HepG2 (cell line): Measurements from ENCODE around the gene FUT8. TPM values are rescaled to one million over a fixed set of nuclear protein-coding genes. Genes with fewer than 3 reads are reported as not detected.

ENCODE experiments used
- AFF4 ChIP-seq: sonication (generic); formaldehyde crosslinking; IDR thresholded peaks from 2 replicates; pipeline ENCODE4 v1.4.0; 2020; ENCODE audit warnings: missing genetic modification reagents
- ASH2L ChIP-seq: fragments of 300-600, 200-600 bp; sonication (generic); IDR thresholded peaks from 2 replicates; pipeline ENCODE4 v1.7.0; 2017; ENCODE audit warnings: low read depth, mild to moderate bottlenecking, moderate library complexity, mixed read lengths, low read length; ENCODE audit not compliant: insufficient read length
- BCL6 ChIP-seq: IDR thresholded peaks from 2 replicates; pipeline ENCODE4 v1.6.1; 2016; ENCODE audit warnings: missing genetic modification reagents, missing compliant biosample characterization
- E2F1 ChIP-seq: sonication (generic); formaldehyde crosslinking; IDR thresholded peaks from 2 replicates; pipeline ENCODE4 v1.5.0; 2020; ENCODE audit warnings: missing genetic modification reagents
- FOXJ3 ChIP-seq: sonication (generic); formaldehyde crosslinking; IDR thresholded peaks from 2 replicates; pipeline ENCODE4 v1.4.0; 2020; ENCODE audit warnings: missing genetic modification reagents, mild to moderate bottlenecking, borderline replicate concordance
- GABPB1 ChIP-seq: IDR thresholded peaks from 2 replicates; pipeline ENCODE4 v1.6.1; 2016; ENCODE audit warnings: mild to moderate bottlenecking, missing genetic modification reagents, moderate library complexity, missing compliant biosample characterization
- KMT2B ChIP-seq: IDR thresholded peaks from 2 replicates; pipeline ENCODE4 v1.6.1; 2016; ENCODE audit warnings: missing genetic modification reagents, missing compliant biosample characterization
- PHF20 ChIP-seq: sonication (generic); formaldehyde crosslinking; IDR thresholded peaks from 2 replicates; pipeline ENCODE4 v1.5.0; 2020; ENCODE audit warnings: mild to moderate bottlenecking, missing genetic modification reagents
- POLR2AphosphoS5 ChIP-seq: IDR thresholded peaks from 2 replicates; pipeline ENCODE4 v1.6.1; 2012; ENCODE audit warnings: low read depth, low read length
- PPARG ChIP-seq: conservative IDR thresholded peaks from 2 replicates; pipeline ENCODE4 v1.6.1; 2016; ENCODE audit warnings: missing biosample characterization, missing genetic modification reagents
- RELA ChIP-seq: sonication (generic); formaldehyde crosslinking; IDR thresholded peaks from 2 replicates; pipeline ENCODE4 v1.4.0; 2020; ENCODE audit warnings: missing genetic modification reagents
- SOX13 ChIP-seq, 3 experiments: fragments of 450-650 bp in 1 of 3; sonication (generic) in 1 of 3; formaldehyde crosslinking in 1 of 3; IDR thresholded peaks in 2 of 3; conservative IDR thresholded peaks in 1 of 3; 2 replicates each; pipeline versions ENCODE4 v1.5.0 to v1.6.1; 2016 to 2020; ENCODE audit warnings: antibody characterized with exemption in 1 of 3, mild to moderate bottlenecking in 1 of 3, missing compliant biosample characterization in 1 of 3, missing genetic modification reagents in 1 of 3, moderate library complexity in 1 of 3
- SP2 ChIP-seq: sonication (generic); formaldehyde crosslinking; IDR thresholded peaks from 2 replicates; pipeline ENCODE4 v1.5.1; 2020; ENCODE audit warnings: mild to moderate bottlenecking, missing genetic modification reagents
- ZNF17 ChIP-seq: sonication (generic); formaldehyde crosslinking; IDR thresholded peaks from 2 replicates; pipeline ENCODE4 v1.5.0; 2020; ENCODE audit warnings: mild to moderate bottlenecking, missing genetic modification reagents
- ZNF292 ChIP-seq: sonication (generic); formaldehyde crosslinking; IDR thresholded peaks from 2 replicates; pipeline ENCODE4 v1.8.1; 2022; ENCODE audit warnings: mild to moderate bottlenecking, low read depth, missing genetic modification reagents, borderline replicate concordance
- ZNF557 ChIP-seq: sonication (generic); formaldehyde crosslinking; IDR thresholded peaks from 2 replicates; pipeline ENCODE4 v1.4.0; 2020; ENCODE audit warnings: missing genetic modification reagents
- ZNF615 ChIP-seq: sonication (generic); formaldehyde crosslinking; IDR thresholded peaks from 2 replicates; pipeline ENCODE4 v1.5.0; 2020; ENCODE audit warnings: mild to moderate bottlenecking, missing genetic modification reagents, borderline replicate concordance
- ZNF850 ChIP-seq: sonication (generic); formaldehyde crosslinking; conservative IDR thresholded peaks from 2 replicates; pipeline ENCODE4 v1.9.0; 2021; ENCODE audit warnings: mild to moderate bottlenecking, missing genetic modification reagents
- ZSCAN29 ChIP-seq: sonication (generic); formaldehyde crosslinking; conservative IDR thresholded peaks from 2 replicates; pipeline ENCODE4 v1.4.0; 2020; ENCODE audit warnings: mild to moderate bottlenecking, missing genetic modification reagents
- polyA plus RNA-seq, 8 experiments: library from polyadenylated mRNA; depleted of rRNA in 3 of 8; stranded (reverse) in 7 of 8; unstranded in 1 of 8; fragments of >200 nt; fragmentation: Illumina TruSeq in 4 of 8; extraction: Trizol in 4 of 8; gene quantifications; 2 replicates each; pipeline versions ENCODE4 v1.2.1 to v1.2.3, GENCODE V29; 2011 to 2016; ENCODE audit warnings: low read depth in 4 of 8, missing spikeins in 1 of 8, mixed read lengths in 1 of 8; ENCODE audit not compliant: insufficient read depth in 1 of 8
- total RNA-seq, 5 experiments: library from RNA; depleted of rRNA; stranded (reverse); fragments of >200 nt; fragmentation: Illumina TruSeq; extraction: Trizol; gene quantifications; 2 replicates each; pipeline ENCODE4 v1.2.3, GENCODE V29; 2016; ENCODE audit warnings: low read depth in 1 of 5
- TF ChIP-seq, protein P1 (sequence below): sonication (generic); formaldehyde crosslinking; IDR thresholded peaks from 2 replicates; pipeline ENCODE4 v1.8.1; 2023; ENCODE audit warnings: missing genetic modification reagents, inconsistent platforms, borderline replicate concordance
- TF ChIP-seq, protein P2 (sequence below): sonication (generic); formaldehyde crosslinking; IDR thresholded peaks from 2 replicates; pipeline ENCODE4 v1.4.0; 2020; ENCODE audit warnings: missing genetic modification reagents, borderline replicate concordance

Gene FUT8
- total and polyA plus RNA-seq, 2 of the 13 experiments (the other 11 are each of a cell fraction or from before 2014, with no cell fraction given) = 9.3 to 17.5 TPM

DNA sequence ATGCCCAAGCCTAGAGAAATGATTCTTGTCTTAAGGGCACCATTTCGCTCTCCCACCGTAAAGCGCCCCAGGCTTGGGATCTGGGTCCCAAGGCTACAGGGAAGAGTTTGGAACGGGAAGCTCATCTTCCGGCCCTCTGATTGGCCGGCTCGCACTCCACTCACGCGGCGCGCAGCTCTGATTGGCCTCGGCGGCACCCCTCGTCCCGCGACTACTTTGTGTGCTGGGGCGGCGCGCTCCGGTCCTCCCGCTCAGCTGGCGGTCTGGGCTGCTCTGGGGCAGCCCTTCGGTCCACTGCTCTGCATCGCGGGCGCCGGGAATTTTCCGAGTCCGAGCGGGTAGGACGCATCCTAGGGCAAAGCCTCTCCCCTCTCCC is 886 bp upstream of the FUT8 start (continued):
- TF ChIP-seq AFF4 (CRISPR knock-in tag) (no peak), ZNF292 (peak; percentile 46; the same call in 1 of the 2 replicates), RELA (CRISPR knock-in tag) (0 out of 2 replicates have a peak, but pooled peaks have one; percentile 39), ZNF615 (CRISPR knock-in tag) (no peak), FOXJ3 (CRISPR knock-in tag) (no peak), PPARG (CRISPR knock-in tag) (0 out of 2 replicates have a peak, but pooled peaks have one; percentile 27), ZSCAN29 (CRISPR knock-in tag) (no peak), ZNF557 (CRISPR knock-in tag) (no peak), ZNF850 (CRISPR knock-in tag) (no peak), POLR2AphosphoS5 (0 out of 2 replicates have a peak, but pooled peaks have one; percentile 27), ASH2L (peak; percentile 61), GABPB1 (CRISPR knock-in tag) (peak; percentile 70), PHF20 (CRISPR knock-in tag) (0 out of 2 replicates have a peak, but pooled peaks have one; percentile 7), ZNF17 (CRISPR knock-in tag) (0 out of 2 replicates have a peak, but pooled peaks have one; percentile 36), SOX13 (IDR thresholded peaks at IDR 0.05) (no peak), SOX13 (CRISPR knock-in tag; conservative IDR thresholded peaks at IDR 0.05 in 1 of 2, IDR thresholded peaks at IDR 0.05 in 1 of 2) (peak in 1 of 2 experiments; percentile 11; a peak in 1 of 4 replicates), E2F1 (CRISPR knock-in tag) (peak; percentile 34; the same call in 1 of the 2 replicates), SP2 (CRISPR knock-in tag) (peak; percentile 91), BCL6 (CRISPR knock-in tag) (0 out of 2 replicates have a peak, but pooled peaks have one; percentile 28), KMT2B (CRISPR knock-in tag) (no peak; the same call in 1 of the 2 replicates)
- TF ChIP-seq, protein P1, sequence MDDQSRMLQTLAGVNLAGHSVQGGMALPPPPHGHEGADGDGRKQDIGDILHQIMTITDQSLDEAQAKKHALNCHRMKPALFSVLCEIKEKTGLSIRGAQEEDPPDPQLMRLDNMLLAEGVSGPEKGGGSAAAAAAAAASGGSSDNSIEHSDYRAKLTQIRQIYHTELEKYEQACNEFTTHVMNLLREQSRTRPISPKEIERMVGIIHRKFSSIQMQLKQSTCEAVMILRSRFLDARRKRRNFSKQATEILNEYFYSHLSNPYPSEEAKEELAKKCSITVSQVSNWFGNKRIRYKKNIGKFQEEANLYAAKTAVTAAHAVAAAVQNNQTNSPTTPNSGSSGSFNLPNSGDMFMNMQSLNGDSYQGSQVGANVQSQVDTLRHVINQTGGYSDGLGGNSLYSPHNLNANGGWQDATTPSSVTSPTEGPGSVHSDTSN (CRISPR knock-in tag) = 0 out of 2 replicates have a peak, but pooled peaks have one; percentile 63
- TF ChIP-seq, protein P2, sequence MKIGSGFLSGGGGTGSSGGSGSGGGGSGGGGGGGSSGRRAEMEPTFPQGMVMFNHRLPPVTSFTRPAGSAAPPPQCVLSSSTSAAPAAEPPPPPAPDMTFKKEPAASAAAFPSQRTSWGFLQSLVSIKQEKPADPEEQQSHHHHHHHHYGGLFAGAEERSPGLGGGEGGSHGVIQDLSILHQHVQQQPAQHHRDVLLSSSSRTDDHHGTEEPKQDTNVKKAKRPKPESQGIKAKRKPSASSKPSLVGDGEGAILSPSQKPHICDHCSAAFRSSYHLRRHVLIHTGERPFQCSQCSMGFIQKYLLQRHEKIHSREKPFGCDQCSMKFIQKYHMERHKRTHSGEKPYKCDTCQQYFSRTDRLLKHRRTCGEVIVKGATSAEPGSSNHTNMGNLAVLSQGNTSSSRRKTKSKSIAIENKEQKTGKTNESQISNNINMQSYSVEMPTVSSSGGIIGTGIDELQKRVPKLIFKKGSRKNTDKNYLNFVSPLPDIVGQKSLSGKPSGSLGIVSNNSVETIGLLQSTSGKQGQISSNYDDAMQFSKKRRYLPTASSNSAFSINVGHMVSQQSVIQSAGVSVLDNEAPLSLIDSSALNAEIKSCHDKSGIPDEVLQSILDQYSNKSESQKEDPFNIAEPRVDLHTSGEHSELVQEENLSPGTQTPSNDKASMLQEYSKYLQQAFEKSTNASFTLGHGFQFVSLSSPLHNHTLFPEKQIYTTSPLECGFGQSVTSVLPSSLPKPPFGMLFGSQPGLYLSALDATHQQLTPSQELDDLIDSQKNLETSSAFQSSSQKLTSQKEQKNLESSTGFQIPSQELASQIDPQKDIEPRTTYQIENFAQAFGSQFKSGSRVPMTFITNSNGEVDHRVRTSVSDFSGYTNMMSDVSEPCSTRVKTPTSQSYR (CRISPR knock-in tag) = no peak
